Measurements from ENCODE around the gene OSBPL10. TPM values are rescaled to one million over a fixed set of nuclear protein-coding genes. Genes with fewer than 3 reads are reported as not detected.

Gene OSBPL10
- total RNA-seq, 1 experiment from 2014 or later, result 172 TPM

- intact Hi-C loops (cut with micrococcal nuclease), result no loop called here
- CTCF ChIA-PET, result no interaction called here
- H3K4me1 Mint-ChIP-seq (ENCODE audit: insufficient read depth, unreplicated experiment), result peaks cover 54% of the 10 kb centered on the region
- TF ChIP-seq CTCF (IDR thresholded peaks at IDR 0.05; ENCODE audit: unreplicated experiment), result no peak
- H3K9me3 Mint-ChIP-seq (ENCODE audit: unreplicated experiment), result no peaks in the 10 kb centered on the region
- H3K27ac Mint-ChIP-seq (ENCODE audit: low read depth, unreplicated experiment), result peak overlapping the region; percentile 75
- POLR2A ChIA-PET, result interaction anchor here (0.8 to 2.5 kb wide), 3 partner anchors 14 to 72 kb away, joined by 5 to 10 read pairs (median 8); no protein-coding TSS in a partner anchor
- no peaks in the 10 kb centered on the region for H3K27me3 Mint-ChIP-seq (ENCODE audit: insufficient read depth, unreplicated experiment)
- DNase-seq (ENCODE audit: unreplicated experiment), result no peak
- peaks cover 22% of the 10 kb centered on the region for H3K36me3 Mint-ChIP-seq (ENCODE audit: insufficient read depth, unreplicated experiment)
- no TSS peak for BruUV-seq (replicated peaks)
- no peak overlapping the region for H3K4me3 Mint-ChIP-seq (ENCODE audit: unreplicated experiment)
Observed at GRCh38 chr3:31962801-31963205, 18.3 kb downstream of the OSBPL10 start.

- ChIA-PET CTCF (interaction anchor here (0.6 to 1.9 kb wide), 5 partner anchors 9 to 80 kb away, joined by 3 to 8 read pairs (median 4); partner anchors contain the start of genes OSBPL10 and ZNF860), POLR2A (interaction anchor here (0.7 to 3.1 kb wide), 12 partner anchors 8 to 427 kb away, joined by 3 to 20 read pairs (median 7); partner anchors contain the start of genes OSBPL10 and ZNF860)
- no peaks in the 10 kb centered on the region for H3K9me3 Mint-ChIP-seq (ENCODE audit: unreplicated experiment)
- intact Hi-C loops (cut with micrococcal nuclease), result no loop called here
- peak; percentile 64 for DNase-seq (ENCODE audit: unreplicated experiment)
- no peak for TF ChIP-seq CTCF (IDR thresholded peaks at IDR 0.05; ENCODE audit: unreplicated experiment)
- H3K4me3 Mint-ChIP-seq (ENCODE audit: unreplicated experiment), result peak overlapping the region; percentile 70
- no TSS peak for BruUV-seq (replicated peaks)
- H3K27ac Mint-ChIP-seq (ENCODE audit: low read depth, unreplicated experiment), result peak overlapping the region; percentile 91
- peaks cover 43% of the 10 kb centered on the region for H3K4me1 Mint-ChIP-seq (ENCODE audit: insufficient read depth, unreplicated experiment)
- H3K36me3 Mint-ChIP-seq (ENCODE audit: insufficient read depth, unreplicated experiment), result peaks cover 22% of the 10 kb centered on the region
- H3K27me3 Mint-ChIP-seq (ENCODE audit: insufficient read depth, unreplicated experiment), result no peaks in the 10 kb centered on the region
Observed at GRCh38 chr3:31960793-31961431, 20.1 kb downstream of the OSBPL10 start.

- CTCF ChIA-PET, result interaction anchor here (0.6 to 1.9 kb wide), 5 partner anchors 8 to 79 kb away, joined by 3 to 8 read pairs (median 4); partner anchors contain the start of genes OSBPL10 and ZNF860
- peaks cover 7% of the 10 kb centered on the region for H3K9me3 Mint-ChIP-seq (ENCODE audit: unreplicated experiment)
- H3K4me3 Mint-ChIP-seq (ENCODE audit: unreplicated experiment), result peak overlapping the region; percentile 70
- H3K27ac Mint-ChIP-seq (ENCODE audit: low read depth, unreplicated experiment), result peak overlapping the region; percentile 91
- intact Hi-C loops (cut with micrococcal nuclease), result no loop called here
- no peak for DNase-seq (ENCODE audit: unreplicated experiment)
- no peak for TF ChIP-seq CTCF (IDR thresholded peaks at IDR 0.05; ENCODE audit: unreplicated experiment)
- H3K4me1 Mint-ChIP-seq (ENCODE audit: insufficient read depth, unreplicated experiment), result peaks cover 43% of the 10 kb centered on the region
- POLR2A ChIA-PET, result interaction anchor here (0.6 to 3.1 kb wide), 17 partner anchors 9 to 427 kb away, joined by 3 to 20 read pairs (median 5); partner anchors contain the start of genes OSBPL10 and ZNF860
- no TSS peak for BruUV-seq (replicated peaks)
- H3K36me3 Mint-ChIP-seq (ENCODE audit: insufficient read depth, unreplicated experiment), result peaks cover 22% of the 10 kb centered on the region
- H3K27me3 Mint-ChIP-seq (ENCODE audit: insufficient read depth, unreplicated experiment), result no peaks in the 10 kb centered on the region
Observed at GRCh38 chr3:31959951-31960792, 20.9 kb downstream of the OSBPL10 start.

- CTCF ChIA-PET, result interaction anchor here (1.9 kb wide), 1 partner anchor 8 kb away, joined by 8 read pairs; no protein-coding TSS in a partner anchor
- no peak for TF ChIP-seq CTCF (IDR thresholded peaks at IDR 0.05; ENCODE audit: unreplicated experiment)
- peaks cover 17% of the 10 kb centered on the region for H3K36me3 Mint-ChIP-seq (ENCODE audit: insufficient read depth, unreplicated experiment)
- peaks cover 15% of the 10 kb centered on the region for H3K9me3 Mint-ChIP-seq (ENCODE audit: unreplicated experiment)
- H3K4me3 Mint-ChIP-seq (ENCODE audit: unreplicated experiment), result peak overlapping the region; percentile 70
- H3K4me1 Mint-ChIP-seq (ENCODE audit: insufficient read depth, unreplicated experiment), result peaks cover 43% of the 10 kb centered on the region
- no peaks in the 10 kb centered on the region for H3K27me3 Mint-ChIP-seq (ENCODE audit: insufficient read depth, unreplicated experiment)
- BruUV-seq (replicated peaks), result no TSS peak
- peak overlapping the region; percentile 91 for H3K27ac Mint-ChIP-seq (ENCODE audit: low read depth, unreplicated experiment)
- POLR2A ChIA-PET, result interaction anchor here (0.9 to 3.1 kb wide), 8 partner anchors 10 to 425 kb away, joined by 3 to 20 read pairs (median 8); no protein-coding TSS in a partner anchor
- DNase-seq (ENCODE audit: unreplicated experiment), result no peak
- intact Hi-C loops (cut with micrococcal nuclease), result no loop called here
Observed at GRCh38 chr3:31959251-31959650, 21.8 kb downstream of the OSBPL10 start.

Measured in MCF 10A (cell line).